Measurements from ENCODE around the gene GRIK1.

Gene GRIK1

GRCh38 chr21:29875873-29876272 is 63.9 kb downstream of the GRIK1 start:
- no peak for TF ChIP-seq CTCF (IDR thresholded peaks at IDR 0.05)

- TF ChIP-seq CTCF (IDR thresholded peaks at IDR 0.05), result no peak
Observed at GRCh38 chr21:29875036-29875716, 64.6 kb downstream of the GRIK1 start.

- no peak for TF ChIP-seq CTCF (IDR thresholded peaks at IDR 0.05)
Observed at GRCh38 chr21:29873908-29874307, 65.9 kb downstream of the GRIK1 start.

- no peak for TF ChIP-seq CTCF (IDR thresholded peaks at IDR 0.05)
Observed at GRCh38 chr21:29870814-29871213, 69.0 kb downstream of the GRIK1 start.

- TF ChIP-seq CTCF (IDR thresholded peaks at IDR 0.05), result no peak
Observed at GRCh38 chr21:29867796-29868195, 72.0 kb downstream of the GRIK1 start.

GRCh38 chr21:29860346-29860745 is 79.5 kb downstream of the GRIK1 start:
- TF ChIP-seq CTCF (IDR thresholded peaks at IDR 0.05), result no peak

- TF ChIP-seq CTCF (IDR thresholded peaks at IDR 0.05), result no peak
Observed at GRCh38 chr21:29857150-29857549, 82.6 kb downstream of the GRIK1 start.

- no peak for TF ChIP-seq CTCF (IDR thresholded peaks at IDR 0.05)
Observed at GRCh38 chr21:29854795-29855194, 85.0 kb downstream of the GRIK1 start.

Data from LNCAP (cell line).